Measurements from ENCODE around the gene UBE2E3.

DNA sequence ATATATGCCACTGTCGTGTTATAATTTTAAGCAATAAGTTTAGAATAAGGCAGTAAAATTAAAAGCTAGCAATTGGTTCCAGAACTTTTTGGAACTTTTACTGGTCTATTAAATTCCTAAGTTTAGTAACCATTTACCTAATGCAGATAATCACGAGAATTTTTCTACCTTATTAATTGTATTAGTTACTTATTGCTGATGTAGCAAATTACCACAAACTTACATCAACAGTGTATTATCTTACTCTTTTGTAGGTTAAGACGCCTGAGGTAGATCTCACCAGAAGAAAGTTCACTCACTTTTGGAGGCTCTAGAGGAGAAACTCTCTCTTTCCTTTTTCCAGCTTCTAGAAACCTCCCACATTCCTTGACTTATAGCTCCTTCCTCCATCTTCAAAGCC lies 14.0 kb upstream of the UBE2E3 start:
- TF ChIP-seq, protein P1, sequence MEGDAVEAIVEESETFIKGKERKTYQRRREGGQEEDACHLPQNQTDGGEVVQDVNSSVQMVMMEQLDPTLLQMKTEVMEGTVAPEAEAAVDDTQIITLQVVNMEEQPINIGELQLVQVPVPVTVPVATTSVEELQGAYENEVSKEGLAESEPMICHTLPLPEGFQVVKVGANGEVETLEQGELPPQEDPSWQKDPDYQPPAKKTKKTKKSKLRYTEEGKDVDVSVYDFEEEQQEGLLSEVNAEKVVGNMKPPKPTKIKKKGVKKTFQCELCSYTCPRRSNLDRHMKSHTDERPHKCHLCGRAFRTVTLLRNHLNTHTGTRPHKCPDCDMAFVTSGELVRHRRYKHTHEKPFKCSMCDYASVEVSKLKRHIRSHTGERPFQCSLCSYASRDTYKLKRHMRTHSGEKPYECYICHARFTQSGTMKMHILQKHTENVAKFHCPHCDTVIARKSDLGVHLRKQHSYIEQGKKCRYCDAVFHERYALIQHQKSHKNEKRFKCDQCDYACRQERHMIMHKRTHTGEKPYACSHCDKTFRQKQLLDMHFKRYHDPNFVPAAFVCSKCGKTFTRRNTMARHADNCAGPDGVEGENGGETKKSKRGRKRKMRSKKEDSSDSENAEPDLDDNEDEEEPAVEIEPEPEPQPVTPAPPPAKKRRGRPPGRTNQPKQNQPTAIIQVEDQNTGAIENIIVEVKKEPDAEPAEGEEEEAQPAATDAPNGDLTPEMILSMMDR (conservative IDR thresholded peaks at IDR 0.05) = no peak
- TF ChIP-seq ZFX (IDR thresholded peaks at IDR 0.05) = no peak

Data from C4-2B (cell line).